OCI-M2 (cell line): Measurements from ENCODE around the gene TMEM131L.
"Not testable (repeated sequence)": the region's sequence is repeated elsewhere in the genome, so short reads cannot be mapped to it uniquely, and the experiment has no call there.

Source experiments
- DNase-seq: peaks from one replicate; lab custom pipeline; 2025; ENCODE audit not compliant: unreplicated experiment; lab: John Stamatoyannopoulos, UW

Gene TMEM131L

GRCh38 chr4:153501578-153501977 is 35.4 kb downstream of the TMEM131L start:
- no peak for DNase-seq

GRCh38 chr4:153502584-153502983 is 36.4 kb downstream of the TMEM131L start:
- no peak for DNase-seq

GRCh38 chr4:153506341-153507309 is 40.5 kb downstream of the TMEM131L start:
- no peak for DNase-seq

- DNase-seq, result no peak
These were observed 41.3 kb downstream of the TMEM131L start for GRCh38 chr4:153507310-153508073.

- not testable (repeated sequence) for DNase-seq
These were observed 43.1 kb downstream of the TMEM131L start for GRCh38 chr4:153509212-153509611.

GRCh38 chr4:153509724-153510123 is 43.6 kb downstream of the TMEM131L start:
- DNase-seq, result no peak

GRCh38 chr4:153510252-153511001 is 44.3 kb downstream of the TMEM131L start:
- no peak for DNase-seq

GRCh38 chr4:153511104-153511503 is 44.9 kb downstream of the TMEM131L start:
- DNase-seq, result no peak

- DNase-seq, result no peak
These were observed 46.1 kb downstream of the TMEM131L start for GRCh38 chr4:153512162-153512852.

- no peak for DNase-seq
These were observed 46.9 kb downstream of the TMEM131L start for GRCh38 chr4:153512952-153513500.

- no peak for DNase-seq
These were observed 47.4 kb downstream of the TMEM131L start for GRCh38 chr4:153513596-153513995.

- no peak for DNase-seq
These were observed 47.9 kb downstream of the TMEM131L start for GRCh38 chr4:153514001-153514526.

- DNase-seq, result no peak
These were observed 48.7 kb downstream of the TMEM131L start for GRCh38 chr4:153514688-153515426.

- no peak for DNase-seq
These were observed 51.0 kb downstream of the TMEM131L start for GRCh38 chr4:153517159-153517558.

- DNase-seq, result no peak
These were observed 51.8 kb downstream of the TMEM131L start for GRCh38 chr4:153518001-153518400.

GRCh38 chr4:153518637-153519389 is 52.7 kb downstream of the TMEM131L start:
- no peak for DNase-seq

GRCh38 chr4:153519687-153520086 is 53.5 kb downstream of the TMEM131L start:
- no peak for DNase-seq

GRCh38 chr4:153520227-153520626 is 54.1 kb downstream of the TMEM131L start:
- no peak for DNase-seq
